B cell (primary cell): Measurements from ENCODE around the gene SKAP2. TPM values are rescaled to one million over a fixed set of nuclear protein-coding genes. Genes with fewer than 3 reads are reported as not detected.

Experiments used
- ATAC-seq: fragments of 200-7000 bp; cut with Tn5 transposase; one replicate; pipeline ENCODE4 v1.10.0; 2021; ENCODE audit warnings: low read depth, mild to moderate bottlenecking, moderate number of reproducible peaks, moderate library complexity
- CTCF ChIA-PET: fragments of 350-600 bp; sonication (Branson Sonifier 250); formaldehyde crosslinking; loops from one replicate; lab custom pipeline; 2021; ENCODE audit warnings: antibody characterized with exemption, inconsistent platforms; lab: Charles Lee
- POLR2A ChIA-PET: fragments of 350-600 bp; sonication (Branson Sonifier 250); formaldehyde crosslinking; loops from one replicate; lab custom pipeline; 2021; ENCODE audit warnings: antibody characterized with exemption; lab: Charles Lee
- DNase-seq: peaks from one replicate; pipeline ENCODE4 v3.0.0; 2013
- H2AFZ ChIP-seq: 2 replicates; pipeline ENCODE4 v1.6.1; 2012; ENCODE audit warnings: mild to moderate bottlenecking, low read depth, low read length; ENCODE audit not compliant: insufficient read depth, poor library complexity, severe bottlenecking
- H3K27ac ChIP-seq, 2 donors: 1 replicate in 1 of 2; 2 replicates in 1 of 2; pipeline ENCODE4 v1.5.1; 2012 to 2013; ENCODE audit warnings: low read length in 2 of 2, mild to moderate bottlenecking in 2 of 2, moderate library complexity in 1 of 2
- H3K27me3 ChIP-seq, 4 experiments: fragments of 200-600 bp in 1 of 4; sonication (generic) in 1 of 4; replicated peaks in 1 of 4; 1 replicate in 2 of 4; 2 replicates in 2 of 4; pipeline versions ENCODE4 v1.6.1 to v1.7.0; 2013 to 2016; ENCODE audit warnings: low read length in 3 of 4, mild to moderate bottlenecking in 2 of 4, mixed read lengths in 1 of 4, moderate library complexity in 1 of 4; ENCODE audit not compliant: insufficient read depth in 4 of 4, control insufficient read depth in 3 of 4; ENCODE audit errors: control extremely low read depth in 1 of 4
- H3K36me3 ChIP-seq, 2 experiments: replicated peaks in 1 of 2; 1 replicate in 1 of 2; 2 replicates in 1 of 2; pipeline versions ENCODE4 v1.6.1 to v1.7.1; 2013; ENCODE audit warnings: low read length in 1 of 2; ENCODE audit not compliant: insufficient read depth in 2 of 2, control insufficient read depth in 1 of 2; ENCODE audit errors: control extremely low read depth in 1 of 2, extremely low read depth in 1 of 2
- H3K4me1 ChIP-seq, 2 donors: fragments of 200-600 bp in 1 of 2; sonication (generic) in 1 of 2; 1 replicate in 1 of 2; 2 replicates in 1 of 2; pipeline versions ENCODE4 v1.5.1 to v1.6.1; 2013 to 2017; ENCODE audit warnings: low read length in 2 of 2; ENCODE audit not compliant: control insufficient read depth in 2 of 2, insufficient read depth in 2 of 2
- H3K4me2 ChIP-seq: replicated peaks from 2 replicates; pipeline ENCODE3; 2012; ENCODE audit warnings: mild to moderate bottlenecking, low read depth, low read length; ENCODE audit not compliant: poor library complexity, severe bottlenecking
- H3K4me3 ChIP-seq, 5 experiments: fragments of 200-600 bp in 1 of 5; sonication (generic) in 1 of 5; 1 replicate in 3 of 5; 2 replicates in 2 of 5; pipeline versions ENCODE4 v1.5.1 to v1.7.0; 2011 to 2016; ENCODE audit warnings: low read length in 4 of 5, mild to moderate bottlenecking in 4 of 5, low read depth in 2 of 5, control low read depth in 1 of 5, moderate library complexity in 1 of 5; ENCODE audit not compliant: insufficient read depth in 1 of 5; ENCODE audit errors: control extremely low read depth in 1 of 5, extremely low read depth in 1 of 5
- H3K79me2 ChIP-seq: fragments of 200-600 bp; sonication (generic); one replicate; pipeline ENCODE4 v1.6.0; 2016; ENCODE audit warnings: low read length; ENCODE audit not compliant: control insufficient read depth, insufficient read depth
- H3K9ac ChIP-seq: fragments of 200-600 bp; sonication (generic); 2 replicates; pipeline ENCODE4 v1.6.1; 2017; ENCODE audit warnings: mild to moderate bottlenecking, low read length, moderate library complexity
- H3K9me3 ChIP-seq, 3 donors: one replicate each; pipeline versions ENCODE4 v1.6.1 to v1.7.1; 2013; ENCODE audit warnings: low read length in 2 of 3; ENCODE audit not compliant: control insufficient read depth in 2 of 3, insufficient read depth in 1 of 3; ENCODE audit errors: control extremely low read depth in 1 of 3
- H4K20me1 ChIP-seq: 2 replicates; pipeline ENCODE4 v1.6.0; 2012; ENCODE audit warnings: mild to moderate bottlenecking, low read length; ENCODE audit not compliant: insufficient read depth, control insufficient read depth, poor library complexity, severe bottlenecking
- H3K27ac Mint-ChIP-seq: one replicate; pipeline ENCODE4 v1.8.0; 2021; ENCODE audit warnings: mixed read lengths
- H3K27me3 Mint-ChIP-seq: one replicate; pipeline ENCODE4 v1.8.0; 2021; ENCODE audit warnings: mixed read lengths
- H3K4me1 Mint-ChIP-seq: one replicate; pipeline ENCODE4 v1.8.0; 2021; ENCODE audit warnings: mixed read lengths
- H3K4me3 Mint-ChIP-seq: one replicate; pipeline ENCODE4 v1.8.0; 2021; ENCODE audit warnings: mixed read lengths
- H3K9me3 Mint-ChIP-seq: one replicate; pipeline ENCODE4 v1.8.0; 2022; ENCODE audit warnings: mixed read lengths; ENCODE audit not compliant: insufficient read depth
- EZH2 ChIP-seq: IDR thresholded peaks from 2 replicates; pipeline ENCODE4 v1.6.1; 2012; ENCODE audit warnings: borderline replicate concordance, low read depth, mild to moderate bottlenecking, moderate library complexity, low read length; ENCODE audit not compliant: insufficient read depth, poor library complexity, severe bottlenecking
- whole genome bisulfite sequencing: methylation state at CpG from one replicate; pipeline ENCODE4 v1.1.5; 2013; ENCODE audit warnings: missing lambda C conversion rate; ENCODE audit not compliant: insufficient coverage; 5-methylcytosine and 5-hydroxymethylcytosine counted together
- intact Hi-C: fragments of 100-400 bp; cut with micrococcal nuclease; formaldehyde crosslinking; loops from one replicate; pipeline ENCODE4 v1.10.0; 2022
- polyA plus RNA-seq: library from polyadenylated mRNA; depleted of rRNA; stranded (reverse); fragments of >200 nt; gene quantifications from 2 replicates; pipeline ENCODE4 v1.2.3, GENCODE V29; 2012
- total RNA-seq, 2 donors: library from RNA; stranded (reverse); fragments of 120-200 nt in 1 of 2; gene quantifications; 1 replicate in 1 of 2; 2 replicates in 1 of 2; pipeline versions ENCODE4 v1.2.3 to v1.2.4, GENCODE V29; 2013 to 2022
- TF ChIP-seq, protein P1 (sequence below): fragments of 200-600 bp; IDR thresholded peaks from one replicate; pipeline ENCODE4 v1.8.0; 2022; ENCODE audit warnings: antibody characterized with exemption, mild to moderate bottlenecking

The SKAP2 gene
- total and polyA plus RNA-seq, 2 donors (not counting 1 experiment from before 2014, with no cell fraction given): 12.8 to 58.4 TPM

DNA sequence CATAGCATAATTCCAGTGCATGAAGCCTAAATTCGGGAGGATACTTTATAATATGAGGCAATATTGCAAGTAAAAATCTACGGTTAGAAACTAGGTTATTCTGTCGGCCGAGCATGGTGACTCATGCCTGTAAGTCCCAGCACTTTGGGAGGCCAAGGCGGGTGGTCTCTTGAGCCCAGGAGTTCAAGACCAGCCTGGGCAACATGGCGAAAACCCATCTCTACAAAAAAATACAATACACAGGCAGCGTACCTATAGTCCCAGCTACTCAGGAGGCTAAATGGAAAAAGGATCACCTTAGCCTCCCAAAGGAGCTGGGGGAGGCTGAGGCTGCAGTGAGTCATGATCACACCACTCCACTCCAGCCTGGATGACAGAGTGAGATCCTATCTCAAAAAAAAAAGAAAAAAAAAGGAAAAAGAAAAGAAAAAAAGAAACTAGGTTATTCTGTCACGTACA lies 14.2 kb downstream of the SKAP2 start:
- Histone ChIP-seq H3K36me3 (peaks cover 6 to 20% of the 10 kb centered on the region in 2 experiments), H3K9ac (no peak overlapping the region), H2AFZ (no peak overlapping the region), H3K4me2 (no peak overlapping the region), H4K20me1 (no peaks in the 10 kb centered on the region), H3K27me3 (no peaks in the 10 kb centered on the region), H3K79me2 (peaks cover 34% of the 10 kb centered on the region), H3K27ac (no peak overlapping the region), H3K9me3 (no peaks in the 10 kb centered on the region), H3K4me3 (no peak overlapping the region), H3K4me1 (no peaks in the 10 kb centered on the region)
- CTCF ChIA-PET: interaction anchor here (0.7 to 0.8 kb wide), 2 partner anchors 311 to 1472 kb away, joined by 4 read pairs; no protein-coding TSS in a partner anchor
- TF ChIP-seq, protein P1, sequence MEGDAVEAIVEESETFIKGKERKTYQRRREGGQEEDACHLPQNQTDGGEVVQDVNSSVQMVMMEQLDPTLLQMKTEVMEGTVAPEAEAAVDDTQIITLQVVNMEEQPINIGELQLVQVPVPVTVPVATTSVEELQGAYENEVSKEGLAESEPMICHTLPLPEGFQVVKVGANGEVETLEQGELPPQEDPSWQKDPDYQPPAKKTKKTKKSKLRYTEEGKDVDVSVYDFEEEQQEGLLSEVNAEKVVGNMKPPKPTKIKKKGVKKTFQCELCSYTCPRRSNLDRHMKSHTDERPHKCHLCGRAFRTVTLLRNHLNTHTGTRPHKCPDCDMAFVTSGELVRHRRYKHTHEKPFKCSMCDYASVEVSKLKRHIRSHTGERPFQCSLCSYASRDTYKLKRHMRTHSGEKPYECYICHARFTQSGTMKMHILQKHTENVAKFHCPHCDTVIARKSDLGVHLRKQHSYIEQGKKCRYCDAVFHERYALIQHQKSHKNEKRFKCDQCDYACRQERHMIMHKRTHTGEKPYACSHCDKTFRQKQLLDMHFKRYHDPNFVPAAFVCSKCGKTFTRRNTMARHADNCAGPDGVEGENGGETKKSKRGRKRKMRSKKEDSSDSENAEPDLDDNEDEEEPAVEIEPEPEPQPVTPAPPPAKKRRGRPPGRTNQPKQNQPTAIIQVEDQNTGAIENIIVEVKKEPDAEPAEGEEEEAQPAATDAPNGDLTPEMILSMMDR: no peak
- POLR2A ChIA-PET: no interaction called here
- no peaks in the 10 kb centered on the region for H3K27me3 Mint-ChIP-seq
- no peak overlapping the region for H3K4me3 Mint-ChIP-seq
- H3K27ac Mint-ChIP-seq: no peak overlapping the region
- no peaks in the 10 kb centered on the region for H3K9me3 Mint-ChIP-seq
- no peaks in the 10 kb centered on the region for H3K4me1 Mint-ChIP-seq
- intact Hi-C loops: loop anchor here (10.0 kb wide), 1 partner anchor 985 kb away; no protein-coding TSS in a partner anchor
- 100% methylated on average over 3 of the region's 8 CpGs for WGBS
- no peak for ATAC-seq
- DNase-seq: no peak

DNA sequence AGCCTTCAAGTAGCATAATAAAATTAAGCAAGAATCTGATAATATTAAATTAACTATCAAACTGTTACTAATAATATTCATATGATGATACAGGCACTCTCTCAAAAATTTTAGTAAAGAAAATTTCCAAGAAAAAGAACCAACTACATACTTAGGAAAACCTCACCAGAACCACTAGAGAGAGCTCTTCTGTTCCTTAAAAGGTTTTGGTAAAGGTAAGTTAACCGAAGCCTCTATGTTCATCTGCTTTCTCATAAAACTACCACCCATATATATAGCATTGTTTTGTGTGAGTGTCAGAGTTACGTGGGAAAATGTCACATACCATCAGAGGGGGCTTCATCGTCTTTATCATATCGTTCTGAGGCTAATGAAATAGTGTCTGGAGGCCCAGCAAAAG lies 20.7 kb downstream of the SKAP2 start:
- Histone ChIP-seq H3K9ac (no peak overlapping the region), H2AFZ (no peak overlapping the region), H3K9me3 (no peaks in the 10 kb centered on the region), H3K4me3 (no peak overlapping the region), H3K36me3 (peaks cover 5 to 17% of the 10 kb centered on the region in 2 experiments), H3K27me3 (no peaks in the 10 kb centered on the region), H3K4me2 (no peak overlapping the region), H3K79me2 (peaks cover 6% of the 10 kb centered on the region), H3K4me1 (no peaks in the 10 kb centered on the region), H3K27ac (no peak overlapping the region), H4K20me1 (no peaks in the 10 kb centered on the region)
- ATAC-seq (no peak), DNase-seq (no peak)
- intact Hi-C loops: no loop called here
- Mint-ChIP-seq H3K27me3 (no peaks in the 10 kb centered on the region), H3K4me3 (no peak overlapping the region), H3K4me1 (no peaks in the 10 kb centered on the region), H3K9me3 (no peaks in the 10 kb centered on the region), H3K27ac (no peak overlapping the region)
- ChIA-PET POLR2A (no interaction called here), CTCF (no interaction called here)
- no CpG with 5 or more reads among the region's 4 CpGs for WGBS
- TF ChIP-seq, protein P1: no peak
- TF ChIP-seq EZH2: no peak
